ENCODE results near the gene CTNNBIP1.
A peak's percentile ranks its signal among the peaks of the same experiment; 100 is the strongest.

The CTNNBIP1 gene

DNA sequence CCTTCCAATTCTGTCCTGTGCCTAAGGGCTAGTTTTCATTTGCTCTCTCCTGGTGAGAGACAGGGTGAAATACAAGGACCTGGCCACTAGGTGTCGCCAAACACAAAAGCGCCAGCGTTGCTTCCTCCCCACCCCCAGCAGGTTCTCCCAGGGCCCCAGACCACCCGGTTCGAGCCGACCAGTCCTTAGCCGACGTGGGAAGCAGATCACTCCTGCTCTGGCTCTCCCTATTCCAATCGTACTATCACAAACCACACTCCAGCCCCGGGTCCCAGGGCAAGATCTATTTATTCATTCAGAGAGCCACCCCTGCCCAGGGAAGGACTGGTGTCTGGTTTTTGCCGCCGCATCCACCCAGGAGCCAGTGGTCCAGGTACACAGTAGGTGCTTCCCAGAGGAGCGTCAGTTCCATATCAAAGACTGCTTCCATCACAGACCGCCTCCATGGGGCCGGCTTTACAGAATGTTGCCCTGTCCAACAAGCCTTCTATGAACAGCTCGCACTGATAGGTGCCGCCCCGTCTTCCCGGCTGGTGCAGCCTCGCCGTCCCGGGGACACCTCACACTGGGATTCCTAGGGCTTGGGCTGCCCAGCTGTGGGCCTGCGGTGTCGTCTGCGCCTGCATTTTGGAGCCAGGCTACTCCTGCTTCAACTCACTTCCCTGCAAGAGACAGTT, 35.0 kb downstream of the CTNNBIP1 start:
- peak; percentile 86 for ATAC-seq
- TF ChIP-seq ZFP30 (CRISPR knock-in tag; IDR thresholded peaks at IDR 0.05) (no peak), RARB (CRISPR knock-in tag; IDR thresholded peaks at IDR 0.05) (no peak), ZFP3 (CRISPR knock-in tag; IDR thresholded peaks at IDR 0.05) (no peak), TCF4 (CRISPR knock-in tag; IDR thresholded peaks at IDR 0.05; ENCODE audit: borderline replicate concordance) (no peak), ARNTL (CRISPR knock-in tag; IDR thresholded peaks at IDR 0.05; ENCODE audit: borderline replicate concordance, low read depth) (no peak), ISL1 (CRISPR knock-in tag; IDR thresholded peaks at IDR 0.05) (no peak), SNAI2 (CRISPR knock-in tag; IDR thresholded peaks at IDR 0.05) (no peak), ZNF565 (CRISPR knock-in tag; conservative IDR thresholded peaks at IDR 0.05; ENCODE audit: low read depth) (no peak), ZC3H10 (CRISPR knock-in tag; IDR thresholded peaks at IDR 0.05) (no peak)
- TF ChIP-seq, protein P1, sequence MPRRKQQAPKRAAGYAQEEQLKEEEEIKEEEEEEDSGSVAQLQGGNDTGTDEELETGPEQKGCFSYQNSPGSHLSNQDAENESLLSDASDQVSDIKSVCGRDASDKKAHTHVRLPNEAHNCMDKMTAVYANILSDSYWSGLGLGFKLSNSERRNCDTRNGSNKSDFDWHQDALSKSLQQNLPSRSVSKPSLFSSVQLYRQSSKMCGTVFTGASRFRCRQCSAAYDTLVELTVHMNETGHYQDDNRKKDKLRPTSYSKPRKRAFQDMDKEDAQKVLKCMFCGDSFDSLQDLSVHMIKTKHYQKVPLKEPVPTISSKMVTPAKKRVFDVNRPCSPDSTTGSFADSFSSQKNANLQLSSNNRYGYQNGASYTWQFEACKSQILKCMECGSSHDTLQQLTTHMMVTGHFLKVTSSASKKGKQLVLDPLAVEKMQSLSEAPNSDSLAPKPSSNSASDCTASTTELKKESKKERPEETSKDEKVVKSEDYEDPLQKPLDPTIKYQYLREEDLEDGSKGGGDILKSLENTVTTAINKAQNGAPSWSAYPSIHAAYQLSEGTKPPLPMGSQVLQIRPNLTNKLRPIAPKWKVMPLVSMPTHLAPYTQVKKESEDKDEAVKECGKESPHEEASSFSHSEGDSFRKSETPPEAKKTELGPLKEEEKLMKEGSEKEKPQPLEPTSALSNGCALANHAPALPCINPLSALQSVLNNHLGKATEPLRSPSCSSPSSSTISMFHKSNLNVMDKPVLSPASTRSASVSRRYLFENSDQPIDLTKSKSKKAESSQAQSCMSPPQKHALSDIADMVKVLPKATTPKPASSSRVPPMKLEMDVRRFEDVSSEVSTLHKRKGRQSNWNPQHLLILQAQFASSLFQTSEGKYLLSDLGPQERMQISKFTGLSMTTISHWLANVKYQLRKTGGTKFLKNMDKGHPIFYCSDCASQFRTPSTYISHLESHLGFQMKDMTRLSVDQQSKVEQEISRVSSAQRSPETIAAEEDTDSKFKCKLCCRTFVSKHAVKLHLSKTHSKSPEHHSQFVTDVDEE (CRISPR knock-in tag; IDR thresholded peaks at IDR 0.05), result no peak
- TF ChIP-seq, protein P2, sequence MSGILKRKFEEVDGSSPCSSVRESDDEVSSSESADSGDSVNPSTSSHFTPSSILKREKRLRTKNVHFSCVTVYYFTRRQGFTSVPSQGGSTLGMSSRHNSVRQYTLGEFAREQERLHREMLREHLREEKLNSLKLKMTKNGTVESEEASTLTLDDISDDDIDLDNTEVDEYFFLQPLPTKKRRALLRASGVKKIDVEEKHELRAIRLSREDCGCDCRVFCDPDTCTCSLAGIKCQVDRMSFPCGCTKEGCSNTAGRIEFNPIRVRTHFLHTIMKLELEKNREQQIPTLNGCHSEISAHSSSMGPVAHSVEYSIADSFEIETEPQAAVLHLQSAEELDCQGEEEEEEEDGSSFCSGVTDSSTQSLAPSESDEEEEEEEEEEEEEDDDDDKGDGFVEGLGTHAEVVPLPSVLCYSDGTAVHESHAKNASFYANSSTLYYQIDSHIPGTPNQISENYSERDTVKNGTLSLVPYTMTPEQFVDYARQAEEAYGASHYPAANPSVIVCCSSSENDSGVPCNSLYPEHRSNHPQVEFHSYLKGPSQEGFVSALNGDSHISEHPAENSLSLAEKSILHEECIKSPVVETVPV (CRISPR knock-in tag; IDR thresholded peaks at IDR 0.05), result no peak

DNA sequence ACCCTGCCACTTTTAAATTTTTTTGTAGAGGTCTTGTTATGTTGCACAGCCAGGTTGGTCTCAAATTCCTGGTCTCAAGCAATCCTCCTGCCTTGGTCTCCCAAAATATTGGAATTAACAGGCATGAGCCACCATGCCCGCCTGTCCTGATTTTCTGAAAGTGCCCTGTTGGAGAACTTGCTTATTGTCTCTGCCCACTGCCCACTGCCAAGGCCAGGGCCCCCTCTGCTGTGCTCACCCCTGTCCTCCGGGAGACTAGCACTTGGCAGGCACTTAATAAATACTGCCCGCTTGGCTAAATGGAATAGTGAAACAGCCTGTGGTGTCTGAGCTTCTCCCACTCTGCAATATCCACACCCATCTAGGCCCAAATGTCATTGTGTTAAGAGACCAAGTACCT, 35.7 kb downstream of the CTNNBIP1 start:
- TF ChIP-seq, protein P3, sequence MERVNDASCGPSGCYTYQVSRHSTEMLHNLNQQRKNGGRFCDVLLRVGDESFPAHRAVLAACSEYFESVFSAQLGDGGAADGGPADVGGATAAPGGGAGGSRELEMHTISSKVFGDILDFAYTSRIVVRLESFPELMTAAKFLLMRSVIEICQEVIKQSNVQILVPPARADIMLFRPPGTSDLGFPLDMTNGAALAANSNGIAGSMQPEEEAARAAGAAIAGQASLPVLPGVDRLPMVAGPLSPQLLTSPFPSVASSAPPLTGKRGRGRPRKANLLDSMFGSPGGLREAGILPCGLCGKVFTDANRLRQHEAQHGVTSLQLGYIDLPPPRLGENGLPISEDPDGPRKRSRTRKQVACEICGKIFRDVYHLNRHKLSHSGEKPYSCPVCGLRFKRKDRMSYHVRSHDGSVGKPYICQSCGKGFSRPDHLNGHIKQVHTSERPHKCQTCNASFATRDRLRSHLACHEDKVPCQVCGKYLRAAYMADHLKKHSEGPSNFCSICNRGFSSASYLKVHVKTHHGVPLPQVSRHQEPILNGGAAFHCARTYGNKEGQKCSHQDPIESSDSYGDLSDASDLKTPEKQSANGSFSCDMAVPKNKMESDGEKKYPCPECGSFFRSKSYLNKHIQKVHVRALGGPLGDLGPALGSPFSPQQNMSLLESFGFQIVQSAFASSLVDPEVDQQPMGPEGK (CRISPR knock-in tag; IDR thresholded peaks at IDR 0.05; ENCODE audit: borderline replicate concordance), result no peak
- TF ChIP-seq, protein P4, sequence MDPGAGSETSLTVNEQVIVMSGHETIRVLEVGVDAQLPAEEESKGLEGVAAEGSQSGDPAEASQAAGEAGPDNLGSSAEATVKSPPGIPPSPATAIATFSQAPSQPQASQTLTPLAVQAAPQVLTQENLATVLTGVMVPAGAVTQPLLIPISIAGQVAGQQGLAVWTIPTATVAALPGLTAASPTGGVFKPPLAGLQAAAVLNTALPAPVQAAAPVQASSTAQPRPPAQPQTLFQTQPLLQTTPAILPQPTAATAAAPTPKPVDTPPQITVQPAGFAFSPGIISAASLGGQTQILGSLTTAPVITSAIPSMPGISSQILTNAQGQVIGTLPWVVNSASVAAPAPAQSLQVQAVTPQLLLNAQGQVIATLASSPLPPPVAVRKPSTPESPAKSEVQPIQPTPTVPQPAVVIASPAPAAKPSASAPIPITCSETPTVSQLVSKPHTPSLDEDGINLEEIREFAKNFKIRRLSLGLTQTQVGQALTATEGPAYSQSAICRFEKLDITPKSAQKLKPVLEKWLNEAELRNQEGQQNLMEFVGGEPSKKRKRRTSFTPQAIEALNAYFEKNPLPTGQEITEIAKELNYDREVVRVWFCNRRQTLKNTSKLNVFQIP (CRISPR knock-in tag; IDR thresholded peaks at IDR 0.05; ENCODE audit: borderline replicate concordance, low read depth), result no peak
- TF ChIP-seq ZC3H10 (CRISPR knock-in tag; IDR thresholded peaks at IDR 0.05) (no peak), ZNF70 (CRISPR knock-in tag; IDR thresholded peaks at IDR 0.05) (no peak), ZFP3 (CRISPR knock-in tag; IDR thresholded peaks at IDR 0.05) (no peak), TCF4 (CRISPR knock-in tag; IDR thresholded peaks at IDR 0.05; ENCODE audit: borderline replicate concordance) (no peak), BACH2 (CRISPR knock-in tag; IDR thresholded peaks at IDR 0.05; ENCODE audit: borderline replicate concordance) (no peak), CSDC2 (CRISPR knock-in tag; IDR thresholded peaks at IDR 0.05) (no peak), ZNF565 (CRISPR knock-in tag; conservative IDR thresholded peaks at IDR 0.05; ENCODE audit: low read depth) (no peak), PPARA (CRISPR knock-in tag; IDR thresholded peaks at IDR 0.05; ENCODE audit: borderline replicate concordance) (no peak), ZFP30 (CRISPR knock-in tag; IDR thresholded peaks at IDR 0.05) (no peak), OSR1 (CRISPR knock-in tag; IDR thresholded peaks at IDR 0.05) (no peak), ISL1 (CRISPR knock-in tag; IDR thresholded peaks at IDR 0.05) (no peak), SNAI2 (CRISPR knock-in tag; IDR thresholded peaks at IDR 0.05) (no peak)
- TF ChIP-seq, protein P1 (CRISPR knock-in tag; IDR thresholded peaks at IDR 0.05), result no peak
- TF ChIP-seq, protein P2 (CRISPR knock-in tag; IDR thresholded peaks at IDR 0.05), result no peak
- ATAC-seq, result no peak
